HCT116 (cell line): ENCODE data around the gene ZNF789. TPM values are rescaled to one million over a fixed set of nuclear protein-coding genes. Genes with fewer than 3 reads are reported as not detected.

Experiments used
- ATAC-seq: fragments of 200-7000 bp; cut with Tn5 transposase; 2 replicates; pipeline ENCODE4 v1.9.1; 2020; ENCODE audit warnings: mild to moderate bottlenecking, moderate library complexity
- BruUV-seq: library from RNA; stranded (reverse); fragments of 400-500 nt; replicated peaks from 2 replicates; lab custom pipeline; 2021; lab: Mats Ljungman, UMichigan
- CTCF ChIA-PET: fragments of 300-600 bp; sonication (Branson Sonifier 250); formaldehyde crosslinking; loops from one replicate; lab custom pipeline; 2021; ENCODE audit warnings: antibody characterized with exemption; lab: Charles Lee
- POLR2A ChIA-PET: fragments of 300-600, 350-600 bp; sonication (Branson Sonifier 250); formaldehyde crosslinking; loops from one replicate; lab custom pipeline; 2021; ENCODE audit warnings: antibody characterized with exemption; lab: Charles Lee
- RAD21 ChIA-PET, 2 experiments: fragments of 300-600 bp; sonication (Branson Sonifier 250); formaldehyde crosslinking; loops; one replicate each; lab custom pipeline; 2023; ENCODE audit warnings: low total read pairs in 2 of 2; ENCODE audit not compliant: uncharacterized antibody in 2 of 2, unreplicated experiment in 2 of 2, low non-redundant PET in 1 of 2; lab: Charles Lee
- DNase-seq: peaks from one replicate; pipeline ENCODE4 v3.0.0-alpha.2; 2010; ENCODE audit warnings: low read depth, low spot score
- H2AFZ ChIP-seq: fragments of 200-600 bp; shearing (Covaris generic), sonication (generic); 2 replicates; pipeline ENCODE4 v1.6.1; 2017; ENCODE audit warnings: low read depth, mixed run types, mixed read lengths, antibody characterized with exemption, low read length; ENCODE audit not compliant: poor library complexity, severe bottlenecking
- H3K27ac ChIP-seq: 2 replicates; pipeline ENCODE4 v1.5.1; 2012; ENCODE audit warnings: low read depth, low read length
- H3K27me3 ChIP-seq: fragments of 200-600 bp; sonication (generic); 2 replicates; pipeline ENCODE4 v1.6.1; 2016; ENCODE audit warnings: mixed run types, low read length, mixed read lengths; ENCODE audit not compliant: insufficient read depth
- H3K36me3 ChIP-seq, 2 experiments: fragments of 200-500 bp in 1 of 2; fragments of 200-600 bp in 1 of 2; sonication (Bioruptor generic) in 1 of 2; sonication (generic) in 1 of 2; 2 replicates each; pipeline versions ENCODE4 v1.5.1 to v1.6.1; 2014 to 2016; ENCODE audit warnings: low read length in 2 of 2, inconsistent platforms in 1 of 2, mixed read lengths in 1 of 2, mixed run types in 1 of 2; ENCODE audit not compliant: insufficient read depth in 2 of 2, control insufficient read depth in 1 of 2
- H3K4me1 ChIP-seq, 2 experiments: fragments of 200-600 bp in 1 of 2; sonication (generic) in 1 of 2; 2 replicates each; pipeline versions ENCODE4 v1.5.1 to v1.6.1; 2012 to 2017; ENCODE audit warnings: low read length in 2 of 2, inconsistent platforms in 1 of 2, mild to moderate bottlenecking in 1 of 2, mixed read lengths in 1 of 2, mixed run types in 1 of 2, moderate library complexity in 1 of 2; ENCODE audit not compliant: insufficient read depth in 2 of 2, control insufficient read depth in 1 of 2
- H3K4me2 ChIP-seq: fragments of 200-600 bp; sonication (generic); 2 replicates; pipeline ENCODE4 v1.6.1; 2017; ENCODE audit warnings: mixed run types, low read length, mixed read lengths
- H3K4me3 ChIP-seq, 2 experiments: fragments of 200-600 bp in 1 of 2; sonication (generic) in 1 of 2; replicated peaks in 1 of 2; 2 replicates each; pipeline ENCODE4 v1.5.1; 2011 to 2016; ENCODE audit warnings: low read length in 2 of 2, control low read depth in 1 of 2, low read depth in 1 of 2, mild to moderate bottlenecking in 1 of 2, mixed read lengths in 1 of 2, mixed run types in 1 of 2
- H3K79me2 ChIP-seq: fragments of 200-600 bp; sonication (generic); 2 replicates; pipeline ENCODE4 v1.6.1; 2017; ENCODE audit warnings: mild to moderate bottlenecking, mixed run types, low read length, moderate library complexity, mixed read lengths; ENCODE audit not compliant: insufficient read depth
- H3K9ac ChIP-seq: fragments of 200-600 bp; sonication (generic); 2 replicates; pipeline ENCODE4 v1.6.1; 2016; ENCODE audit warnings: low read length, mixed read lengths
- H3K9me2 ChIP-seq: fragments of 200-600 bp; sonication (generic), shearing (Covaris generic); 2 replicates; pipeline ENCODE4 v1.6.1; 2017; ENCODE audit warnings: mixed run types, mild to moderate bottlenecking, moderate library complexity; ENCODE audit not compliant: insufficient read depth
- H3K9me3 ChIP-seq, 2 experiments: fragments of 200-500 bp in 1 of 2; fragments of 200-600 bp in 1 of 2; sonication (Bioruptor generic) in 1 of 2; sonication (generic) in 1 of 2; 2 replicates each; pipeline ENCODE4 v1.6.1; 2014 to 2017; ENCODE audit warnings: low read length in 2 of 2, mixed read lengths in 2 of 2, inconsistent platforms in 1 of 2, low read depth in 1 of 2, mild to moderate bottlenecking in 1 of 2, mixed run types in 1 of 2, moderate library complexity in 1 of 2; ENCODE audit not compliant: control insufficient read depth in 1 of 2, insufficient read depth in 1 of 2
- H4K20me1 ChIP-seq: fragments of 200-600 bp; sonication (generic), shearing (Covaris generic); 2 replicates; pipeline ENCODE4 v1.6.1; 2017; ENCODE audit warnings: mixed run types, mild to moderate bottlenecking, moderate library complexity; ENCODE audit not compliant: insufficient read depth
- POLR2AphosphoS5 ChIP-seq: IDR thresholded peaks from 2 replicates; pipeline ENCODE4 v1.6.1; 2011; ENCODE audit warnings: mild to moderate bottlenecking, low read depth, low read length, moderate library complexity
- RAD21 ChIP-seq: IDR thresholded peaks from 2 replicates; pipeline ENCODE4 v1.6.1; 2012; ENCODE audit warnings: low read depth, mild to moderate bottlenecking
- SRF ChIP-seq: IDR thresholded peaks from 2 replicates; pipeline ENCODE4 v1.6.1; 2012; ENCODE audit warnings: low read depth
- TCF7L2 ChIP-seq: IDR thresholded peaks from 2 replicates; pipeline ENCODE4 v1.7.0; 2011; ENCODE audit warnings: borderline replicate concordance, inconsistent platforms; ENCODE audit not compliant: insufficient read depth, insufficient read length; ENCODE audit errors: extremely low read depth
- YY1 ChIP-seq: IDR thresholded peaks from 2 replicates; pipeline ENCODE4 v1.6.1; 2011; ENCODE audit warnings: low read length, low read depth, moderate library complexity, mild to moderate bottlenecking; ENCODE audit not compliant: insufficient replicate concordance; ENCODE audit errors: extremely low read depth
- ZFX ChIP-seq: fragments of 450-650 bp; IDR thresholded peaks from 2 replicates; pipeline ENCODE4 v1.6.1; 2017
- ZNF274 ChIP-seq: fragments of 200-500 bp; sonication (Bioruptor generic); IDR thresholded peaks from 2 replicates; pipeline ENCODE4 v1.6.1; 2014; ENCODE audit warnings: mild to moderate bottlenecking, low read depth, low read length, inconsistent platforms
- intact Hi-C: fragments of 100-400 bp; cut with micrococcal nuclease; formaldehyde crosslinking; loops from 2 replicates; pipeline ENCODE4 v1.10.0; 2022
- total RNA-seq: library from RNA; stranded (reverse); gene quantifications from one replicate; pipeline ENCODE4 v1.2.1, GENCODE V29; 2021; ENCODE audit not compliant: unreplicated experiment
- TF ChIP-seq, protein P1 (sequence below): IDR thresholded peaks from 2 replicates; pipeline ENCODE4 v1.6.1; 2011; ENCODE audit warnings: mild to moderate bottlenecking, low read length, moderate library complexity; ENCODE audit not compliant: insufficient replicate concordance; ENCODE audit errors: extremely low read depth

The ZNF789 gene
- total RNA-seq, 1 experiment from 2014 or later = 8.2 TPM

DNA sequence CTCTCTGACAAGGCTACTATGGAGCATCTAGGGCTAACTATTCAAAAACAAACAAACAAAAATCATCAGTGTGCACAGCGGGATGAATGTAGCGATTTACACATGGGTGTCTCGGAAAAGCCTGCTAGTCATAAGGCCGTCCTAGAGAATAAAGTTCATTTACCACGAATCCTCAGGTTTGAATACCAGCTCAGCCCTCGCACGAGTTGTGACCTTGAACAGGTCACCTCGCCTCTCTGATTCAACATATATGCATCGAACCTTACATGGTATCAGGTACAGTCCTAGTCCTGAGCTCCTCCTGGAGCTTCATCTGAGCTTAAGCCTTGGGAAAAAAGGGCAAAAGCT lies 7.3 kb upstream of the ZNF789 start:
- Histone ChIP-seq H4K20me1 (no peaks in the 10 kb centered on the region; the same call in 1 of the 2 replicates), H3K9me3 (no peaks in the 10 kb centered on the region), H3K9ac (peak overlapping the region; percentile 99), H3K4me3 (peak overlapping the region; percentile 88 to 100), H3K27me3 (no peaks in the 10 kb centered on the region), H3K36me3 (peaks cover 6 to 15% of the 10 kb centered on the region in 2 experiments; a peak in 2 of 4 replicates), H3K79me2 (peaks cover 62% of the 10 kb centered on the region), H3K4me2 (peak overlapping the region; percentile 78), H2AFZ (no peak overlapping the region), H3K4me1 (peaks cover 3 to 15% of the 10 kb centered on the region in 2 experiments; a peak in 3 of 4 replicates)
- peak; percentile 10 for ATAC-seq
- ChIA-PET RAD21 (no interaction called here), CTCF (no interaction called here), POLR2A (no interaction called here)
- DNase-seq = no peak
- TSS peak; percentile 65 for BruUV-seq
- TF ChIP-seq SRF (no peak), YY1 (no peak), ZNF274 (no peak), POLR2AphosphoS5 (no peak), RAD21 (no peak), ZFX (no peak), TCF7L2 (no peak)
- TF ChIP-seq, protein P1, sequence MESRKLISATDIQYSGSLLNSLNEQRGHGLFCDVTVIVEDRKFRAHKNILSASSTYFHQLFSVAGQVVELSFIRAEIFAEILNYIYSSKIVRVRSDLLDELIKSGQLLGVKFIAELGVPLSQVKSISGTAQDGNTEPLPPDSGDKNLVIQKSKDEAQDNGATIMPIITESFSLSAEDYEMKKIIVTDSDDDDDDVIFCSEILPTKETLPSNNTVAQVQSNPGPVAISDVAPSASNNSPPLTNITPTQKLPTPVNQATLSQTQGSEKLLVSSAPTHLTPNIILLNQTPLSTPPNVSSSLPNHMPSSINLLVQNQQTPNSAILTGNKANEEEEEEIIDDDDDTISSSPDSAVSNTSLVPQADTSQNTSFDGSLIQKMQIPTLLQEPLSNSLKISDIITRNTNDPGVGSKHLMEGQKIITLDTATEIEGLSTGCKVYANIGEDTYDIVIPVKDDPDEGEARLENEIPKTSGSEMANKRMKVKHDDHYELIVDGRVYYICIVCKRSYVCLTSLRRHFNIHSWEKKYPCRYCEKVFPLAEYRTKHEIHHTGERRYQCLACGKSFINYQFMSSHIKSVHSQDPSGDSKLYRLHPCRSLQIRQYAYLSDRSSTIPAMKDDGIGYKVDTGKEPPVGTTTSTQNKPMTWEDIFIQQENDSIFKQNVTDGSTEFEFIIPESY = no peak
- TF ChIP-seq, all 23 proteins: peak for 0
- intact Hi-C loops = no loop called here
- no peaks in the 10 kb centered on the region for H3K9me2 ChIP-seq
- peak overlapping the region; percentile 78 for H3K27ac ChIP-seq
